ENCODE data around the gene RASGRP4.
"Not testable (repeated sequence)": the region's sequence is repeated elsewhere in the genome, so short reads cannot be mapped to it uniquely, and the experiment has no call there.

RASGRP4 gene

DNA sequence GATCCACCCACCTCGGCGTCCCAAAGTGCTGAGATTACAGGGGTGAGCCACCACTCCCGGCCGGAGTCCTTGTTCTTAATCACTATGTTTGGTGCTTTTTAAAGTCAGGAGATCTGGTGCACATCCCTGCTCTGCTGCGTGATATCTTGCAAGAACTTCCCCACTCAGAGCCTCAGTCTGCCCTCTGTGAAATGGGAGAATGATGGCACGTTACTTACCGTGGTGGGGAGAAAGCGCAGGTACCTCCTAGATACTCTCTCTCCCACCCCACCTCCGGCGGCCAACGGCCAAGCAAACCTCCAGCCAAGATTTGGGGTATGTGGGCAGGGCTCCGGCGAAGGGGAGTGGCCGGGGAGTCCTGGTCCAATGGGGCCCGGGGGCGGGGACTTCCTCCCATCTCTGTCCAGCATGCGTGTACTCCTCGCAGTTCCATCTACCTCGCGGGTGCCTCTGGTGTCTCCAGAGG lies 7.3 kb upstream of the RASGRP4 start, which contains the start of gene RYR1:
Gene RYR1, plus strand, starts transcription at position 424 of the 466 bp plus-strand sequence. CDS start 139 bp downstream, outside the sequence.
- no peak within 1 kb of the TSS for H3K27ac Mint-ChIP-seq
- no peaks in the 10 kb centered on the region for H3K36me3 Mint-ChIP-seq (ENCODE audit: low read depth)
- peaks cover 14% of the 10 kb centered on the region for H3K4me1 Mint-ChIP-seq (ENCODE audit: low read depth)
- peaks cover 8% of the 10 kb centered on the region for H3K27me3 Mint-ChIP-seq (ENCODE audit: low read depth)
- H3K4me3 Mint-ChIP-seq = peak within 1 kb of the TSS; percentile 63
- H3K9me3 Mint-ChIP-seq = no peaks in the 10 kb centered on the region

DNA sequence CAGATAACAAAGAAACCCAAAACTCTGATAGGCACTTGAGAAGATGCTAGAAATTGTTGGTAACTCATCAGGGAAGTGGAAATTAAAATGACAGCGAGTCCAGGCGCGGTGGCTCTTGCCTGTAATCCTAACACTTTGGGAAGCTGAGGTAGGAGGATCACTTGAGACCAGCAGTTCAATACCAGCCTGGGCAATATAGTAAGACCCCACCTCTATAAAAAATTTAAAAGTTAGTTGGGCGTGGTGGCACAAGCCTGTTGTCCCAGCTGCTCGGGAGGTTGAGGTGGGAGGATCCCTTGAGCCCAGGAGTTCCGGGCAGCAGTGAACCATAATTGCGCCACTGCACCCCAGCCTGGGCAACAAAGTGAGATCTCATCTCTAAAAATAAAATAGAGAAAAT lies 4.9 kb upstream of the RASGRP4 start:
- H3K4me1 Mint-ChIP-seq (ENCODE audit: low read depth) = peaks cover 28% of the 10 kb centered on the region
- H3K27ac Mint-ChIP-seq = no peak overlapping the region
- no peaks in the 10 kb centered on the region for H3K9me3 Mint-ChIP-seq
- peaks cover 8% of the 10 kb centered on the region for H3K27me3 Mint-ChIP-seq (ENCODE audit: low read depth)
- H3K36me3 Mint-ChIP-seq (ENCODE audit: low read depth) = no peaks in the 10 kb centered on the region
- H3K4me3 Mint-ChIP-seq = no peak overlapping the region

DNA sequence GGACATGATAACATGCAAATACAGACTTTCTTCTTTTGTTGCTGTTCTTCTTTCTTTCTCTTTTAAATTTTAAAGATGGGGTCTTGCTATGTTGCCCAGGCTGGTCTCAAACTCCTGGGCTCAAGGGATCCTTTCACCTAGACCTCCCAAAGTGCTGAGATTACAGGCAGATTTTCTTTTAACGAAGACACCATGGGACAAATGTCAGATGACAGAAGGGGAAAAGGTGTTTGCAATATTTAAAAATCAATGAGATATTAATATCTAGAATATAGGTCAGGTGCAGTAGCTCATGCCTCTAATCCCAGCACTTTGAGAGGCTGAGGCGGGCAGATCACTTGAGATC lies 3.8 kb upstream of the RASGRP4 start:
- Mint-ChIP-seq H3K4me1 (ENCODE audit: low read depth) (peaks cover 30% of the 10 kb centered on the region), H3K36me3 (ENCODE audit: low read depth) (no peaks in the 10 kb centered on the region), H3K9me3 (no peaks in the 10 kb centered on the region), H3K27me3 (ENCODE audit: low read depth) (peaks cover 8% of the 10 kb centered on the region), H3K27ac (no peak overlapping the region), H3K4me3 (no peak overlapping the region)

DNA sequence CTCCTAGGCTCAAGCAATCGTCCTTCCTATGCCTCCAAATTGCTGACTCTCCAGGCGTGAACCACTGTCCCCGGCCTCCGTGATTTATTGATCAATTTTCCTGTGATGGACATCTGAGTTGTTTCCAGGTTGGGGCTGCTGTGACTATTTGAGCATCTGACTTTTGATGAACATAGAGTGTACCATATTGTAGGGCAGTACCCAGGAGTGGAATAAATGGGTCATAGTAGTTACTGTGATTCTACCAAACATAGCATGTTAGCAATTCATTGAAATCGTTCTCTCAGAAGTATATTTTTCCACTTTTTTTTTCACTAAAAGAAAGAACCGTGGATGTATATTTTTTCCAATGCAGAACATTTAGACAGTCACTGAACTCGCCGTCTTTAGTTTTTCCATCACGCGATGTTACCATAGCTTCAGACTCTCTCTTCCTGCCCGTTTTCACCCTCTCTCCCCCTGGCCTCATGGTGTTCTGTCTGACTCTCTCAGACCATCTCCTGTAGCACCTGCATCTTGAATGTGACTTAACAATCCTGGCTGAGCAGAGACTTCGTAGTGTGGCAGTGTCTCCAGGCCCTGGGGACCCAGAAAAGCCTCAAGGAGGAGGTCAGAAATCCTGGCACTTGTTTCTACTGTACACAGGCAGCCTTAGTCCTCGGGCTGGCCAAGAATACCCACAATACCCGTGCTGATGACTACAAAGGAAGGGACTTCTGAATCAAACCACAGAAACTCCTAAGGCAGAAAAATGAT lies 3.2 kb upstream of the RASGRP4 start:
- no peaks in the 10 kb centered on the region for H3K36me3 Mint-ChIP-seq (ENCODE audit: low read depth)
- peak overlapping the region; percentile 15 for H3K4me3 Mint-ChIP-seq
- H3K27ac Mint-ChIP-seq = peak overlapping the region; percentile 58
- peaks cover 28% of the 10 kb centered on the region for H3K4me1 Mint-ChIP-seq (ENCODE audit: low read depth)
- no peaks in the 10 kb centered on the region for H3K9me3 Mint-ChIP-seq
- peaks cover 5% of the 10 kb centered on the region for H3K27me3 Mint-ChIP-seq (ENCODE audit: low read depth)

DNA sequence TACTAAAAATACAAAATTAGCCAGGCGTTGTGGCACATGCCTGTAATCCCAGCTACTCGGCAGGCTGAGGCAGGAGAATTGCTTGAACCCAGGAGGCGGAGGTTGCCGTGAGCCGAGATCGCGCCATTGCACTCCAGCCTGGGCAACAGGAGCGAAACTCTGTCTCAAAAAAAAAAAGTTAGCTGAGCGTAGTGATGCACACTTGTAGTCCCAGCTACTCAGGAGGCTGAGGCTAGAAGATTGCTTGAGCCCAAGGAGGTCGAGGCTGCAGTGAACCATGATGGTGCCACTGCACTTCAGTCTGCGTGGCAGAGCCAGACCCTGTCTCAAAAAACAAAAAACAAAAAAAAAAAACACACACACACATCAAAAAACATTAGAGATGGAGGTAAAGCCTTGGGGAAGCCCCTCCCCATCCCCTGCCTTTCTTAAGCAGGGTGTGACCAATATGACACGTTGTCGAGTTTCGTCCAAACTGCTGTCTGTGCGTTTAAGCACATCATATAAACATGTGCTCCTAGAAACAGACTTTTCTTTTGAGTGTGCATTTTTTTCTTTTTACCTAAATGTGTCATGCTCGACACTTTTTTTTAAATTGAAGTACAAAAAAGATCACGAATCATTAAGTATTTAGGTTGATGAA lies 1.1 kb upstream of the RASGRP4 start:
- Mint-ChIP-seq H3K27ac (peak overlapping the region; percentile 52), H3K4me1 (ENCODE audit: low read depth) (peaks cover 24% of the 10 kb centered on the region)
- H3K4me3 Mint-ChIP-seq; H3K9me3 Mint-ChIP-seq; H3K36me3 Mint-ChIP-seq (ENCODE audit: low read depth); H3K27me3 Mint-ChIP-seq (ENCODE audit: low read depth): not testable (repeated sequence)

DNA sequence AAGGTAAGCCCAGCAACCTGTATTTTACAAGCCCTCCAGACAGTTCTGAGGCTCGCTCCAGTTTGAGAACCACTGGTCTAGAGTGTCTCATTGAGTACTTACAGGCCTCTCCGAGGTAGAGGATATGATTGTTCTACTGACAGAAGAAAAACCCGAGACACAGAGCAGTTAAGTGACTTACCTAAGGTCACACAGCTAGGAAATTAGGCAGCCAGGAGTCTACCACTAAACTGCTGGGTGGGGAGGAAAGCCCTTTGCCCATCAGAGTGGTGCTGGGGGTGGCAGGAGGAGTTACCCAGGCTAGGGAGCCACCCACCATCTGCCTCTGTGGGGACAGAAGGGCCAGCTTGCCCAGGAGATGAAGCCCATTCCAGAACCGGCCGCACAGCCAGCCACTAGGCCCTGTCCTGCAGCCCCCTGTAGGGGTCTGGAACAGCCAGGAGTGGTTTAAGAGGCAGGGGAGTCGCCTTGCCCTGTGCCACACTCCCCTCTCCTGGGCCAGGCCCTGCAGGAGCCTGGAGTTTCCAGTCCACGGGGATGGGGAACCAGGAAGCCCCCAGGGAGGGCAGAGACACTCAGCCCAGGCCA lies 703 bp downstream of the RASGRP4 start:
- peak overlapping the region; percentile 37 for H3K4me3 Mint-ChIP-seq
- H3K27me3 Mint-ChIP-seq (ENCODE audit: low read depth) = peaks cover 3% of the 10 kb centered on the region
- peaks cover 24% of the 10 kb centered on the region for H3K4me1 Mint-ChIP-seq (ENCODE audit: low read depth)
- no peaks in the 10 kb centered on the region for H3K36me3 Mint-ChIP-seq (ENCODE audit: low read depth)
- no peak overlapping the region for H3K27ac Mint-ChIP-seq
- no peaks in the 10 kb centered on the region for H3K9me3 Mint-ChIP-seq

DNA sequence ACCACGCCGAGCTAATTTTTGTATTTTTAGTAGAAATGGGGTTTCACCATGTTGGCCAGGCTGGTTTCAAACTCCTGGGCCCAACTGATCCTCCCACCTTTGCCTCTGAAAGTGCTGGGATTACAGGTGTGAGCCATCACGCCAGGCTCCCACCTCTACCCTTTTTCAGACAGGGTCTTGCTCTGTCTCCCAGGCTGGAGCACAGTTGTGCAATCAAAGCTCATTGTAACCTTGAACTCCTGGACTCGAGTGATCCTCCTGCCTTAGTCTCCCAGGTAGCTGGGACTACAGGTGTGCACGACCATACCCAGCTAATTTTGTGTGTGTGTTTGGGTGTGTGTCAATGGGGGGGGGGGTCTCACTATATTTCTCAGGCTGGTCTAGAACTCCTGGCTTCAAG lies 1.7 kb downstream of the RASGRP4 start:
- Mint-ChIP-seq H3K36me3 (ENCODE audit: low read depth) (no peaks in the 10 kb centered on the region), H3K4me3 (no peak overlapping the region), H3K27ac (no peak overlapping the region), H3K9me3 (no peaks in the 10 kb centered on the region), H3K27me3 (ENCODE audit: low read depth) (peaks cover under 1% of the 10 kb centered on the region), H3K4me1 (ENCODE audit: low read depth) (peaks cover 18% of the 10 kb centered on the region)

DNA sequence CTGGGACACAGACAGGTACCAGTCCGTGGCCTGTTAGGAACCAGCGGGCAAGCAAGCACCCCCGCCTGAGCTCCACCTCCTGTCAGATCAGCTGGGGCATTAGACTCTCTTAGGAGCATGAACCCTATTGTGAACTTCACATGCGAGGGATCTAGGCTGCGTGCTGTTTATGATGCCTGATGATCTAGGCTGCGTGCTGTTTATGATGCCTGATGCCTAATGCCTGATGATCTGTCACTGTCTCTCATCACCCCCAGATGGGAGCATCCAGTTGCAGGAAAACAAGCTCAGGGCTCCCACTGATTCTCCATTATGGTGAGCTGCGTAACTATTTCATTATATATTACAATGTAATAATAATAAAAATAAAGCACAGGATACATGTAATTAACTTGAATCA lies 3.6 kb downstream of the RASGRP4 start:
- peaks cover 25% of the 10 kb centered on the region for H3K4me1 Mint-ChIP-seq (ENCODE audit: low read depth)
- H3K27ac Mint-ChIP-seq = no peak overlapping the region
- H3K27me3 Mint-ChIP-seq (ENCODE audit: low read depth) = no peaks in the 10 kb centered on the region
- H3K9me3 Mint-ChIP-seq = no peaks in the 10 kb centered on the region
- no peak overlapping the region for H3K4me3 Mint-ChIP-seq
- no peaks in the 10 kb centered on the region for H3K36me3 Mint-ChIP-seq (ENCODE audit: low read depth)

DNA sequence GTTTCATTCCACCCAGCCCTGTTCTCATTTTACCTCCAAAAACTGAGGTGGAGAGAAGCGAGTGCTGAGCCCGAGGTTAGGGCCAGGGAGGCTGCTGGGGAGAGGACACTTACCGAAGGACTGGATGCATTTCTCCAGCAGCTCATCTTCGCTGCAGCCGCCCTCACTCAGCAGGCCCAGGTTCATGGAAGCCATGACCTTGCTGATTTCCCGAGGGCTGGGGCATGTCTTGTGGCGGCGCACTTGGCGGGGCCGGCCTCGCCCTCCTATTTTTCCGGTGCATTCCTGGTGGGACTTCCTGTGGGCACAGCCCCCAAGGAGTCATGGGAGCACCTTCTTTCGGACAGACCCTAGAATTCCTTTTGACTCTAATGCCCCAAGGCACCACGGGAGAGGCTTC lies 4.2 kb downstream of the RASGRP4 start:
- Mint-ChIP-seq H3K27ac (no peak overlapping the region), H3K27me3 (ENCODE audit: low read depth) (no peaks in the 10 kb centered on the region), H3K9me3 (no peaks in the 10 kb centered on the region)

DNA sequence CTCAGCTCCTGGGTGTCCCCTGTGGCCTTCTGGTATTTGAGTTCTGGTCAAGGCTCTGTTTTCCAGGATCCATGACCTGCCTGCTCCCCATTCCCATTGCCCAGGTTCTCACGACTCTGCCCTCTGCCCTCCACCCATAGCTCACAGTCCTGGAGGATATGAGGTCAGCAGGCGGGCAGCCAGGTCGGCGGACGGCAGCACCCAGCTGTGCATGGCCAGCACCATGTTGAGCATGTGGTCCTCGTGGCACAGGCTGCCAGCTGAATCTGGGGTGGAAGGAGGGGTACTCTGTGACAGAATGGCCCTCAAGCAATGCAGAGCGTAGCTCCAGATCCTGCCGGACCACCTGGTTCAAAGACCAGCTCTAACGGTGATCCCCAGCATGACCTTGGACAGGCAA lies 5.1 kb downstream of the RASGRP4 start:
- Mint-ChIP-seq H3K4me3 (no peak overlapping the region), H3K27me3 (ENCODE audit: low read depth) (no peaks in the 10 kb centered on the region), H3K36me3 (ENCODE audit: low read depth) (no peaks in the 10 kb centered on the region), H3K4me1 (ENCODE audit: low read depth) (peaks cover 23% of the 10 kb centered on the region), H3K27ac (no peak overlapping the region), H3K9me3 (no peaks in the 10 kb centered on the region)

More for the DNA sequence above, 4.2 kb downstream of the RASGRP4 start:
- Mint-ChIP-seq H3K4me3 (no peak overlapping the region), H3K4me1 (ENCODE audit: low read depth) (peaks cover 26% of the 10 kb centered on the region), H3K36me3 (ENCODE audit: low read depth) (no peaks in the 10 kb centered on the region)

DNA sequence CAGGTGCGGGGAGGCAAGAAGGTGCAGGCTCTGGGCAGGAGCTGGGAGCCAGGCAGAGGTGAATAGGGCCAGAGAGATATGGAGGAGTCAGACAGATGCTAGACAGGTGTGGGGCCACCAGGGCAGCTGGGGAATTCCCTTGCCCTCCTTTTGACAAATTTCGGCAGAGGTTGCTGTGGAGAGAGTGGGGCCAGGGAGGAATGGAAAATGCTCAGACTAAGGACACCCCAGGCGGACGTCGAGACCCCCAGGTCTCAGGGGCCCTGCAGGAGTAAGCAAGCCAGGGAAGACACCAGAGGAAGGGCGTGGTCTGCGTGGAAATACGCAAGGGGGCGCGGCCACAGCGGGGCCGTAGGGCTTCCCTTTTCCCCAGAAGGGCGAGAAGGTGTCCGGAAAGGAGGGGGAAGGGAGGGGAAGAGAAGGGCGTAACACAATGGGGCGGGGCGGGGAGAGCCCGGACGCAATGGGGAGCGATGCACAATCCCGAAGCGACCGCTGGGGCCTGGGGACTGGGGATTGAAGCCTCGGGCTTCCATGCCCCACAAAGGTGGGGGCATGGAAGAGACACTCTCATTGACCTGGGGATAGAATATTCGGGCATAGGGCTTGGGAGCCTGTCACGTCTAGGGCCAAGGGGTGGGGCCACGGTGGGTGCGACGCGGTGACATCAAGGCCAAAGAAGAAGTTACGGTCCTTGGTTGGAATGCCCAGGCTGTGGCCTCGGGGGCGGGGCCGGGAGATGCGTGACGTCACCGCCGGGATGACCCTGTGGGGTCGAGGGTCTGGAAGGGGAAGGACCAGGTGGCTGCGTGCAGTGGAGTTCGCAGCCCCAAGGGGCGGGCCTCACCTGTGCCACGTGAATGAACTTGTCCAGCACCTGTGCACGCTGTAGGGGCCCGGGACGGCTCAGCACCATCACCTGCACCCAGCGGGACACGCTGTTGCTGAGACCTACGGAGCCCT lies 8.2 kb downstream of the RASGRP4 start:
- Mint-ChIP-seq H3K27ac (peak overlapping the region; percentile 76), H3K36me3 (ENCODE audit: low read depth) (no peaks in the 10 kb centered on the region), H3K4me3 (peak overlapping the region; percentile 83)

DNA sequence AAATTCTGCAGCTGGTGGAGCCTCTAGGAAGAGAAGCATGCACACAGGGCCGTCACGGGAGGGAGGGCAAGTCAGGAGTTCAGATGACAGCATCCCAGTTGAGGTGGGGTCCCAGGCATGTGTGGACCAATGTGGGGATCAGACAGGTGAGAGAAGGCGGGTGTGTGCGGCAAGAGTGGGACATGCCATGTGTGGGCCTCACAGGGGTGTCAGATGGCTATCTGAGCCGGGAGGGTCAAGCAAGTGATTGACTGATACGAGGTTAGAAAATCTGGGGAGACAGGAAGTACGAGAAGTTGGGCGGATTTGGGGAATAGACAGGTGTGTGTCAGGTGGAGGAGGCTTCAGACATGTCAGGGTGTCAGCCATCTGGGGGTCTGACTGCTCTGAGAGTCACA lies 8.9 kb downstream of the RASGRP4 start:
- Mint-ChIP-seq H3K4me3 (peak overlapping the region; percentile 83), H3K27me3 (ENCODE audit: low read depth) (no peaks in the 10 kb centered on the region), H3K36me3 (ENCODE audit: low read depth) (no peaks in the 10 kb centered on the region), H3K9me3 (no peaks in the 10 kb centered on the region), H3K4me1 (ENCODE audit: low read depth) (peaks cover 21% of the 10 kb centered on the region), H3K27ac (peak overlapping the region; percentile 76)

More for the DNA sequence above, 8.2 kb downstream of the RASGRP4 start:
- H3K9me3 Mint-ChIP-seq = no peaks in the 10 kb centered on the region
- no peaks in the 10 kb centered on the region for H3K27me3 Mint-ChIP-seq (ENCODE audit: low read depth)
- peaks cover 21% of the 10 kb centered on the region for H3K4me1 Mint-ChIP-seq (ENCODE audit: low read depth)

DNA sequence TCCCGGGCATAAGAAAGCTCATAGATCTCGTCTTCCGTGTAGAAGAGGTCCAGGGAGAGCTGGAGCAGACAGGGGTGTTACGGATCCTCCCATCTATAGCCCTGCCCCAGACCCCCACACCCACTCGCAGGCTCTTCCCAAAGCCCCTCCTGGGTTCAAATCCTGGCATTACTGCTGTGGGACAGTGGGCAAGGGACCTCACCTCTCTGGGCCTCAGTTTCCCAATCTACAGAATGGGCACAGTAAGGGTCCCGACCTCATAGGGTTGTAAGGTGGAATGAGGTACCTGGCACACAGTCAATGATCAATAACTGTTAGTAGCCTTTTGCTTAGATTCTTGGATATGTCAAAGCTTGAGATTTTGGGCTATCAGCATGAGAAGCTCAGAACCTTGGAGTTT lies 12.6 kb downstream of the RASGRP4 start:
- H3K36me3 Mint-ChIP-seq (ENCODE audit: low read depth) = peaks cover 7% of the 10 kb centered on the region
- H3K4me1 Mint-ChIP-seq (ENCODE audit: low read depth) = peaks cover 15% of the 10 kb centered on the region
- H3K9me3 Mint-ChIP-seq = no peaks in the 10 kb centered on the region
- no peaks in the 10 kb centered on the region for H3K27me3 Mint-ChIP-seq (ENCODE audit: low read depth)
- no peak overlapping the region for H3K27ac Mint-ChIP-seq
- no peak overlapping the region for H3K4me3 Mint-ChIP-seq

DNA sequence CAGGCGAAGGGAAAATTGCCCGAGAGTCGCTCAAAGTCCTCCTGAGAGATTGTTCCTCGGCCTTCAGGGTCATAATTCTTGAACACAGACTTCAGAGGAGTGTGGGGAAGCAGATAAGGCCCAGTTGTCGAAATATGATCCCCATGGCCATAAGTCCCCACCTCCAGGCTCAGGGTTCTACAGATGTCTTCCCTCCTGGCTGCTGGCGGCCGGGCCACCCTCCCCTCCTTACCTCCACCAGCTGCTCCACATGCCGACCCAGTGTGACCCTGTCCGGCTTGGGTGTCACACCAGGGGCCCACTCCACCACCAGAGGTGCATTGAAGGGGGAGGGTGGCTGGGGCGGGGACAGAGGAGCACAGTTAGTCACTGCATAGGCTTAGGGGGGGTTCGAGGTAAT lies 13.1 kb downstream of the RASGRP4 start:
- Mint-ChIP-seq H3K9me3 (no peaks in the 10 kb centered on the region), H3K27ac (no peak overlapping the region), H3K36me3 (ENCODE audit: low read depth) (peaks cover 9% of the 10 kb centered on the region), H3K4me3 (no peak overlapping the region), H3K27me3 (ENCODE audit: low read depth) (no peaks in the 10 kb centered on the region), H3K4me1 (ENCODE audit: low read depth) (peaks cover 13% of the 10 kb centered on the region)

Data from T-helper 1 cell treated with Interleukin-12 subunit alpha and Interleukin-12 subunit beta and Interleukin-4 antibody, amounts not matched to agents 30 μg/mL and 1 μg/mL, for 36 hours (primary cell).